GM12878 (cell line): ENCODE measurements around the gene GUCA2B.

Source experiments
- CTCF ChIP-seq, 3 experiments: IDR thresholded peaks in 2 of 3; conservative IDR thresholded peaks in 1 of 3; 2 replicates each; pipeline ENCODE4 v1.5.1; 2011; ENCODE audit warnings: low read depth in 3 of 3, low read length in 3 of 3, mild to moderate bottlenecking in 3 of 3, control low read depth in 2 of 3, moderate library complexity in 2 of 3, inconsistent platforms in 1 of 3, mixed read lengths in 1 of 3; ENCODE audit not compliant: control insufficient read depth in 2 of 3, insufficient read depth in 1 of 3; ENCODE audit errors: extremely low read depth in 1 of 3
- EGR1 ChIP-seq, 2 experiments: IDR thresholded peaks; 1 replicate in 1 of 2; 2 replicates in 1 of 2; pipeline ENCODE4 v1.6.1; 2011 to 2012; ENCODE audit warnings: low read depth in 2 of 2, low read length in 2 of 2, borderline replicate concordance in 1 of 2, mild to moderate bottlenecking in 1 of 2, moderate library complexity in 1 of 2
- EP300 ChIP-seq, 2 experiments: fragments of 150-350 bp in 1 of 2; IDR thresholded peaks; 2 replicates each; pipeline ENCODE4 v1.6.1; 2011 to 2012; ENCODE audit warnings: low read depth in 2 of 2, low read length in 2 of 2, borderline replicate concordance in 1 of 2, improper control_type of control experiment in 1 of 2, inconsistent platforms in 1 of 2; ENCODE audit not compliant: control insufficient read depth in 1 of 2
- EZH2 ChIP-seq: IDR thresholded peaks from 2 replicates; pipeline ENCODE4 v1.6.1; 2012; ENCODE audit warnings: low read depth, mild to moderate bottlenecking, control low read depth, inconsistent platforms, low read length, borderline replicate concordance; ENCODE audit not compliant: control insufficient read depth
- GABPA ChIP-seq: IDR thresholded peaks from 2 replicates; pipeline ENCODE4 v1.6.1; 2014; ENCODE audit warnings: antibody characterized with exemption, low read depth, mild to moderate bottlenecking, inconsistent platforms
- GATAD2B ChIP-seq: fragments of 450-650 bp; conservative IDR thresholded peaks from 2 replicates; pipeline ENCODE4 v1.6.1; 2017; ENCODE audit warnings: low read depth, mild to moderate bottlenecking, moderate library complexity
- MYC ChIP-seq: IDR thresholded peaks from 2 replicates; pipeline ENCODE4 v1.6.1; 2011; ENCODE audit warnings: mild to moderate bottlenecking, low read length, moderate library complexity, inconsistent platforms; ENCODE audit not compliant: insufficient read depth, insufficient replicate concordance, insufficient read length, severe bottlenecking
- NFYA ChIP-seq: IDR thresholded peaks from 2 replicates; pipeline ENCODE4 v1.6.1; 2011; ENCODE audit warnings: low read depth, mild to moderate bottlenecking, low read length, improper control_type of control experiment, borderline replicate concordance
- POLR2A ChIP-seq: IDR thresholded peaks from 2 replicates; pipeline ENCODE4 v1.6.1; 2011; ENCODE audit warnings: low read depth, mild to moderate bottlenecking, low read length
- POLR2AphosphoS5 ChIP-seq: IDR thresholded peaks from 2 replicates; pipeline ENCODE4 v1.6.1; 2011; ENCODE audit warnings: mild to moderate bottlenecking, low read length, inconsistent platforms
- SMC3 ChIP-seq: IDR thresholded peaks from 2 replicates; pipeline ENCODE4 v1.6.1; 2011; ENCODE audit warnings: low read length, improper control_type of control experiment, borderline replicate concordance
- SUZ12 ChIP-seq: fragments of 200-600 bp; sonication (generic); IDR thresholded peaks from one replicate; pipeline ENCODE4 v1.6.1; 2018; ENCODE audit warnings: antibody characterized with exemption, mild to moderate bottlenecking; ENCODE audit not compliant: unreplicated experiment
- TAF1 ChIP-seq: IDR thresholded peaks from 2 replicates; pipeline ENCODE4 v1.6.1; 2011; ENCODE audit warnings: mild to moderate bottlenecking, low read depth, low read length, borderline replicate concordance
- YY1 ChIP-seq: IDR thresholded peaks from 2 replicates; pipeline ENCODE4 v1.6.1; 2011; ENCODE audit warnings: low read depth, mild to moderate bottlenecking, low read length

GRCh38 chr1:42153624-42154023, 414 bp downstream of the GUCA2B start:
- no peak for TF ChIP-seq TAF1
- no peak for TF ChIP-seq POLR2A
- no peak for TF ChIP-seq GABPA
- TF ChIP-seq SUZ12 = no peak
- no peak for TF ChIP-seq GATAD2B
- TF ChIP-seq MYC = no peak
- TF ChIP-seq EZH2 = no peak
- TF ChIP-seq YY1 = no peak
- no peak for TF ChIP-seq EP300 (IDR thresholded peaks at IDR 0.05; ENCODE audit: borderline replicate concordance in 1 of 2, control insufficient read depth in 1 of 2, low read depth in 2 of 2, low read length in 2 of 2)
- TF ChIP-seq SMC3 = no peak
- no peak for TF ChIP-seq POLR2AphosphoS5
- no peak for TF ChIP-seq EGR1 (IDR thresholded peaks at IDR 0.05; ENCODE audit: borderline replicate concordance in 1 of 2, low read depth in 2 of 2, low read length in 2 of 2)
- no peak for TF ChIP-seq NFYA
- no peak for TF ChIP-seq CTCF (IDR thresholded peaks at IDR 0.05 in 2 of 3, conservative IDR thresholded peaks at IDR 0.05 in 1 of 3; ENCODE audit: control insufficient read depth in 2 of 3, extremely low read depth in 1 of 3, insufficient read depth in 1 of 3, low read depth in 3 of 3, low read length in 3 of 3)
